Neural cell (in vitro differentiated cells): ENCODE results near the gene AGPS. TPM values are rescaled to one million over a fixed set of nuclear protein-coding genes. Genes with fewer than 3 reads are reported as not detected.

ENCODE experiments used
- H2AFZ ChIP-seq: fragments of 200-600, 300-800 bp; sonication (generic), shearing (Covaris generic); 2 replicates; pipeline ENCODE4 v1.6.0; 2014; ENCODE audit warnings: low read depth, mild to moderate bottlenecking, antibody characterized with exemption, low read length, moderate library complexity
- H3F3A ChIP-seq: fragments of 200-600 bp; shearing (Covaris generic); 2 replicates; pipeline ENCODE4 v1.6.1; 2016; ENCODE audit warnings: mild to moderate bottlenecking, moderate library complexity, mixed read lengths, antibody characterized with exemption, low read length; ENCODE audit not compliant: insufficient read depth, poor library complexity, severe bottlenecking
- H3K27ac ChIP-seq: fragments of 200-600, 300-800 bp; sonication (generic), shearing (Covaris generic); 2 replicates; pipeline ENCODE4 v1.5.1; 2014; ENCODE audit warnings: mild to moderate bottlenecking, low read length, moderate library complexity
- H3K27me3 ChIP-seq: fragments of 300-800, 200-600 bp; sonication (generic), shearing (Covaris generic); 2 replicates; pipeline ENCODE4 v1.6.0; 2014; ENCODE audit warnings: mild to moderate bottlenecking, low read depth, low read length, moderate library complexity; ENCODE audit not compliant: insufficient read depth
- H3K36me3 ChIP-seq: fragments of 300-800, 200-600 bp; sonication (generic), shearing (Covaris generic); 2 replicates; pipeline ENCODE4 v1.5.1; 2014; ENCODE audit warnings: mild to moderate bottlenecking, antibody characterized with exemption, low read length, moderate library complexity; ENCODE audit not compliant: insufficient read depth
- H3K4me2 ChIP-seq: fragments of 300-800, 200-600 bp; sonication (generic), shearing (Covaris generic); 2 replicates; pipeline ENCODE4 v1.6.0; 2014; ENCODE audit warnings: mild to moderate bottlenecking, low read length
- H3K4me3 ChIP-seq: fragments of 300-800, 200-600 bp; sonication (generic), shearing (Covaris generic); 2 replicates; pipeline ENCODE4 v1.5.1; 2014; ENCODE audit warnings: mild to moderate bottlenecking, low read length, moderate library complexity
- H3K79me2 ChIP-seq: fragments of 200-600 bp; shearing (Covaris generic); replicated peaks from 2 replicates; pipeline ENCODE4 v1.6.0; 2014; ENCODE audit warnings: mild to moderate bottlenecking, low read length, moderate library complexity; ENCODE audit not compliant: insufficient read depth
- H3K9ac ChIP-seq: fragments of 300-800, 200-600 bp; sonication (generic), shearing (Covaris generic); 2 replicates; pipeline ENCODE4 v1.6.1; 2016; ENCODE audit warnings: mild to moderate bottlenecking, low read length, mixed read lengths
- H3K9me2 ChIP-seq: fragments of 200-600 bp; shearing (Covaris generic); 2 replicates; pipeline ENCODE4 v1.6.1; 2016; ENCODE audit warnings: mild to moderate bottlenecking, low read length, mixed read lengths; ENCODE audit not compliant: insufficient read depth
- H3K9me3 ChIP-seq: fragments of 200-600, 300-800 bp; sonication (generic), shearing (Covaris generic); 2 replicates; pipeline ENCODE4 v1.6.1; 2016; ENCODE audit warnings: mild to moderate bottlenecking, mixed run types, low read length, moderate library complexity, mixed read lengths
- H4K20me1 ChIP-seq: fragments of 200-600 bp; shearing (Covaris generic); 2 replicates; pipeline ENCODE4 v1.6.1; 2016; ENCODE audit warnings: mild to moderate bottlenecking, mixed run types; ENCODE audit not compliant: insufficient read depth
- EP300 ChIP-seq: fragments of 450-650 bp; conservative IDR thresholded peaks from 2 replicates; pipeline ENCODE4 v1.6.1; 2014; ENCODE audit warnings: antibody characterized with exemption, mild to moderate bottlenecking, moderate library complexity; ENCODE audit not compliant: poor library complexity, severe bottlenecking
- EZH2 ChIP-seq: fragments of 200-600, 300-800 bp; shearing (Covaris generic), sonication (generic); IDR thresholded peaks from 2 replicates; pipeline ENCODE4 v1.6.1; 2014; ENCODE audit warnings: antibody characterized with exemption, low read length, borderline replicate concordance, mild to moderate bottlenecking; ENCODE audit not compliant: insufficient read depth, poor library complexity, severe bottlenecking
- MXI1 ChIP-seq: fragments of 450-650 bp; conservative IDR thresholded peaks from 2 replicates; pipeline ENCODE4 v1.6.1; 2014; ENCODE audit warnings: antibody characterized with exemption, mild to moderate bottlenecking; ENCODE audit not compliant: poor library complexity, severe bottlenecking
- POLR2AphosphoS5 ChIP-seq: IDR thresholded peaks from 2 replicates; pipeline ENCODE4 v1.6.1; 2012
- RAD21 ChIP-seq: fragments of 450-650 bp; conservative IDR thresholded peaks from 2 replicates; pipeline ENCODE4 v1.6.1; 2014; ENCODE audit warnings: antibody characterized with exemption, mild to moderate bottlenecking, moderate library complexity
- SMC3 ChIP-seq: fragments of 450-650 bp; conservative IDR thresholded peaks from 2 replicates; pipeline ENCODE4 v1.6.1; 2014; ENCODE audit warnings: antibody characterized with exemption, mild to moderate bottlenecking, moderate library complexity; ENCODE audit not compliant: poor library complexity
- TAF1 ChIP-seq: IDR thresholded peaks from 2 replicates; pipeline ENCODE4 v1.6.1; 2012; ENCODE audit warnings: low read depth
- polyA plus RNA-seq: library from polyadenylated mRNA; depleted of rRNA; stranded (reverse); fragments of >200 nt; gene quantifications from 2 replicates; pipeline ENCODE4 v1.2.3, GENCODE V29; 2014
- TF ChIP-seq, protein P1 (sequence below): IDR thresholded peaks from 2 replicates; pipeline ENCODE4 v1.6.1; 2012; ENCODE audit warnings: borderline replicate concordance
- TF ChIP-seq, protein P2 (sequence below): fragments of 450-650 bp; IDR thresholded peaks from 2 replicates; pipeline ENCODE4 v1.5.1; 2014; ENCODE audit warnings: antibody characterized with exemption, mild to moderate bottlenecking, moderate library complexity; ENCODE audit not compliant: poor library complexity, severe bottlenecking

AGPS gene
- polyA plus RNA-seq, 1 donor from 2014 or later = 31.0 TPM

DNA sequence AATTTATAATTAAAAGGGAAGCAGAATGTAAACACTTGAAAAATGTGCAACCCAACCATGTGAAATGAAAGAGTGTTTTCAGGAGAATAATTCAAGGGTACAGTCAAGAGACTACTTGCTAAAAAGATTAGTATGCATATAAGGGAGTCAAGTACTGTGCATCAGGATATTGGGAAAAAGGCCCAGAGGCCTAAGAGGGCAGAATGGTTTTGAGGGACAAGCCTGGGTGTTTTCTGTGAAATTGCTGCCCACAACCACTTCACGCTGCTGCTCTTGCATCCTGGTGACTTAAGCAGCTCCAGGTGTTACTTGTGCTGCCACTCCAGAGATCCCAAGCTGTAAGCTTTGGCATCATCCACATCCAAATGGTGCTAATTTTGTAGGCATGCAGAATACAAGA lies 165.2 kb downstream of the AGPS start:
- no peaks in the 10 kb centered on the region for H3F3A ChIP-seq
- H3K9ac ChIP-seq = no peak overlapping the region
- no peaks in the 10 kb centered on the region for H3K27me3 ChIP-seq
- H3K36me3 ChIP-seq = no peaks in the 10 kb centered on the region
- H3K4me2 ChIP-seq = no peak overlapping the region
- TF ChIP-seq TAF1 = no peak
- TF ChIP-seq, protein P1, sequence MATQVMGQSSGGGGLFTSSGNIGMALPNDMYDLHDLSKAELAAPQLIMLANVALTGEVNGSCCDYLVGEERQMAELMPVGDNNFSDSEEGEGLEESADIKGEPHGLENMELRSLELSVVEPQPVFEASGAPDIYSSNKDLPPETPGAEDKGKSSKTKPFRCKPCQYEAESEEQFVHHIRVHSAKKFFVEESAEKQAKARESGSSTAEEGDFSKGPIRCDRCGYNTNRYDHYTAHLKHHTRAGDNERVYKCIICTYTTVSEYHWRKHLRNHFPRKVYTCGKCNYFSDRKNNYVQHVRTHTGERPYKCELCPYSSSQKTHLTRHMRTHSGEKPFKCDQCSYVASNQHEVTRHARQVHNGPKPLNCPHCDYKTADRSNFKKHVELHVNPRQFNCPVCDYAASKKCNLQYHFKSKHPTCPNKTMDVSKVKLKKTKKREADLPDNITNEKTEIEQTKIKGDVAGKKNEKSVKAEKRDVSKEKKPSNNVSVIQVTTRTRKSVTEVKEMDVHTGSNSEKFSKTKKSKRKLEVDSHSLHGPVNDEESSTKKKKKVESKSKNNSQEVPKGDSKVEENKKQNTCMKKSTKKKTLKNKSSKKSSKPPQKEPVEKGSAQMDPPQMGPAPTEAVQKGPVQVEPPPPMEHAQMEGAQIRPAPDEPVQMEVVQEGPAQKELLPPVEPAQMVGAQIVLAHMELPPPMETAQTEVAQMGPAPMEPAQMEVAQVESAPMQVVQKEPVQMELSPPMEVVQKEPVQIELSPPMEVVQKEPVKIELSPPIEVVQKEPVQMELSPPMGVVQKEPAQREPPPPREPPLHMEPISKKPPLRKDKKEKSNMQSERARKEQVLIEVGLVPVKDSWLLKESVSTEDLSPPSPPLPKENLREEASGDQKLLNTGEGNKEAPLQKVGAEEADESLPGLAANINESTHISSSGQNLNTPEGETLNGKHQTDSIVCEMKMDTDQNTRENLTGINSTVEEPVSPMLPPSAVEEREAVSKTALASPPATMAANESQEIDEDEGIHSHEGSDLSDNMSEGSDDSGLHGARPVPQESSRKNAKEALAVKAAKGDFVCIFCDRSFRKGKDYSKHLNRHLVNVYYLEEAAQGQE = no peak
- no peak for TF ChIP-seq EZH2
- TF ChIP-seq MXI1 = no peak
- TF ChIP-seq RAD21 = no peak
- TF ChIP-seq SMC3 = no peak
- TF ChIP-seq EP300 = no peak
- TF ChIP-seq, protein P2, sequence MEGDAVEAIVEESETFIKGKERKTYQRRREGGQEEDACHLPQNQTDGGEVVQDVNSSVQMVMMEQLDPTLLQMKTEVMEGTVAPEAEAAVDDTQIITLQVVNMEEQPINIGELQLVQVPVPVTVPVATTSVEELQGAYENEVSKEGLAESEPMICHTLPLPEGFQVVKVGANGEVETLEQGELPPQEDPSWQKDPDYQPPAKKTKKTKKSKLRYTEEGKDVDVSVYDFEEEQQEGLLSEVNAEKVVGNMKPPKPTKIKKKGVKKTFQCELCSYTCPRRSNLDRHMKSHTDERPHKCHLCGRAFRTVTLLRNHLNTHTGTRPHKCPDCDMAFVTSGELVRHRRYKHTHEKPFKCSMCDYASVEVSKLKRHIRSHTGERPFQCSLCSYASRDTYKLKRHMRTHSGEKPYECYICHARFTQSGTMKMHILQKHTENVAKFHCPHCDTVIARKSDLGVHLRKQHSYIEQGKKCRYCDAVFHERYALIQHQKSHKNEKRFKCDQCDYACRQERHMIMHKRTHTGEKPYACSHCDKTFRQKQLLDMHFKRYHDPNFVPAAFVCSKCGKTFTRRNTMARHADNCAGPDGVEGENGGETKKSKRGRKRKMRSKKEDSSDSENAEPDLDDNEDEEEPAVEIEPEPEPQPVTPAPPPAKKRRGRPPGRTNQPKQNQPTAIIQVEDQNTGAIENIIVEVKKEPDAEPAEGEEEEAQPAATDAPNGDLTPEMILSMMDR = no peak
- TF ChIP-seq POLR2AphosphoS5 = no peak
- no peak overlapping the region for H2AFZ ChIP-seq
- no peak overlapping the region for H3K27ac ChIP-seq
- no peaks in the 10 kb centered on the region for H3K9me3 ChIP-seq
- no peaks in the 10 kb centered on the region for H3K9me2 ChIP-seq
- no peak overlapping the region for H3K4me3 ChIP-seq
- H3K79me2 ChIP-seq = no peaks in the 10 kb centered on the region
- no peaks in the 10 kb centered on the region for H4K20me1 ChIP-seq

DNA sequence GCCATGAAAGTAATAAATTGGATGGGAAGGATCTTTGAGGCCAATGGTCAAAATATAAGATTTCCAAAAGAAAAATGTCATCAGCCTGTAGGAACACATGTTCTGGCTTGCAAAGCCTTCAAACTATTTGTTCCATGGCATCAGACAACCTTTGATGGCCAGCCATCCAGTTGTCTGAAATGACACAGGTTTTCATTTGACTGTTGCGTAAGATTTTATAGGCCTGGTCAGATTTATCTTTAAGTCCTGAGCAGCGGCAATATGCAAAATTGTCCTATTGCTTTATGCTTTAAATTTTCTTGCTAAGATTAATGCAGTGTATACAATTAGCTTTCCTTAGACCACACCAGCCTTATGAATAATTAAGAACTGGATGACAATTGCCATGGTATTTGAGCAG lies 167.1 kb downstream of the AGPS start:
- no peaks in the 10 kb centered on the region for H3K79me2 ChIP-seq
- H3K4me3 ChIP-seq = no peak overlapping the region
- no peaks in the 10 kb centered on the region for H3K27me3 ChIP-seq
- no peak overlapping the region for H3K27ac ChIP-seq
- H3F3A ChIP-seq = no peaks in the 10 kb centered on the region
- no peak overlapping the region for H3K9ac ChIP-seq
- H2AFZ ChIP-seq = no peak overlapping the region
- no peaks in the 10 kb centered on the region for H4K20me1 ChIP-seq
- no peaks in the 10 kb centered on the region for H3K9me3 ChIP-seq
- H3K4me2 ChIP-seq = no peak overlapping the region
- no peaks in the 10 kb centered on the region for H3K9me2 ChIP-seq
- H3K36me3 ChIP-seq = no peaks in the 10 kb centered on the region
- TF ChIP-seq, protein P2 = no peak
- no peak for TF ChIP-seq RAD21
- no peak for TF ChIP-seq TAF1
- TF ChIP-seq POLR2AphosphoS5 = no peak
- no peak for TF ChIP-seq EZH2
- TF ChIP-seq, protein P1 = no peak
- no peak for TF ChIP-seq MXI1
- TF ChIP-seq SMC3 = no peak
